ENCODE measurements around the gene CCDC88B. TPM values are rescaled to one million over a fixed set of nuclear protein-coding genes. Genes with fewer than 3 reads are reported as not detected.

The CCDC88B gene
- total and polyA plus RNA-seq, 2 experiments from 2014 or later: 6.8 to 12.1 TPM

DNA sequence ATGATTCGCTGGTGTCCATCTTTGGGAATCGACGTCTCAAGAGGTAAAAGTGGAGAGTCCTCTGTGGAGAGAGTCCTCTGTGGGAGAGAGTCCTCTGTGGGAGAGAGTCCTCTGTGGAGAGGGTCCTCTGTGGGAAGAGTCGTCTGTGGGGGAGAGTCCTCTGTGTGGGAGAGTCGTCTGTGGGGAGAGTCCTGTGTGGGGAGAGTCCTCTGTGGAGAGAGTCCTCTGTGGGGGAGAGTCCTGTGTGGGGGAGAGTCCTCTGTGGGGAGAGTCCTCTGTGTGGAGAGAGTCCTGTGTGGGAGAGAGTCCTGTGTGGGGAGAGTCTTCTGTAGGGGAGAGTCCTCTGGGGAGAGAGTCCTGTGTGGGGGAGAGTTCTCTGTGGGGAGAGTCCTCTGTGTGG lies 19.0 kb upstream of the CCDC88B start:
- H3K79me2 ChIP-seq (replicated peaks; ENCODE audit: insufficient read depth): peaks cover 16% of the 10 kb centered on the region
- no peaks in the 10 kb centered on the region for H3K9me2 ChIP-seq (ENCODE audit: insufficient read depth)
- H3K36me3 ChIP-seq (ENCODE audit: insufficient read depth): peaks cover 3% of the 10 kb centered on the region; the same call in 1 of the 2 replicates
- 0 out of 2 replicates have a peak, but pooled peaks cover 8% of the 10 kb centered on the region for H3F3A ChIP-seq (replicated peaks; ENCODE audit: low read depth)
- TF ChIP-seq STAT1 (IDR thresholded peaks at IDR 0.05; ENCODE audit: unreplicated experiment) (no peak), ETS1 (IDR thresholded peaks at IDR 0.05) (no peak), REST (IDR thresholded peaks at IDR 0.05; ENCODE audit: unreplicated experiment) (no peak), JUNB (IDR thresholded peaks at IDR 0.05; ENCODE audit: unreplicated experiment) (no peak), ZNF331 (CRISPR knock-in tag; IDR thresholded peaks at IDR 0.05; ENCODE audit: low read depth) (no peak), EZH2 (IDR thresholded peaks at IDR 0.05; ENCODE audit: low read depth, unreplicated experiment) (no peak), ZNF114 (CRISPR knock-in tag; IDR thresholded peaks at IDR 0.05) (no peak), EZH2phosphoT487 (IDR thresholded peaks at IDR 0.05; ENCODE audit: unreplicated experiment) (no peak), POLR2AphosphoS5 (IDR thresholded peaks at IDR 0.05; ENCODE audit: low read depth) (no peak), CREB1 (CRISPR knock-in tag; IDR thresholded peaks at IDR 0.05; ENCODE audit: low read depth) (no peak), NANOG (IDR thresholded peaks at IDR 0.05; ENCODE audit: borderline replicate concordance) (no peak)
- TF ChIP-seq, protein P1, sequence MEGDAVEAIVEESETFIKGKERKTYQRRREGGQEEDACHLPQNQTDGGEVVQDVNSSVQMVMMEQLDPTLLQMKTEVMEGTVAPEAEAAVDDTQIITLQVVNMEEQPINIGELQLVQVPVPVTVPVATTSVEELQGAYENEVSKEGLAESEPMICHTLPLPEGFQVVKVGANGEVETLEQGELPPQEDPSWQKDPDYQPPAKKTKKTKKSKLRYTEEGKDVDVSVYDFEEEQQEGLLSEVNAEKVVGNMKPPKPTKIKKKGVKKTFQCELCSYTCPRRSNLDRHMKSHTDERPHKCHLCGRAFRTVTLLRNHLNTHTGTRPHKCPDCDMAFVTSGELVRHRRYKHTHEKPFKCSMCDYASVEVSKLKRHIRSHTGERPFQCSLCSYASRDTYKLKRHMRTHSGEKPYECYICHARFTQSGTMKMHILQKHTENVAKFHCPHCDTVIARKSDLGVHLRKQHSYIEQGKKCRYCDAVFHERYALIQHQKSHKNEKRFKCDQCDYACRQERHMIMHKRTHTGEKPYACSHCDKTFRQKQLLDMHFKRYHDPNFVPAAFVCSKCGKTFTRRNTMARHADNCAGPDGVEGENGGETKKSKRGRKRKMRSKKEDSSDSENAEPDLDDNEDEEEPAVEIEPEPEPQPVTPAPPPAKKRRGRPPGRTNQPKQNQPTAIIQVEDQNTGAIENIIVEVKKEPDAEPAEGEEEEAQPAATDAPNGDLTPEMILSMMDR (conservative IDR thresholded peaks at IDR 0.05; ENCODE audit: low read depth in 2 of 2): no peak
- TF ChIP-seq, protein P2, sequence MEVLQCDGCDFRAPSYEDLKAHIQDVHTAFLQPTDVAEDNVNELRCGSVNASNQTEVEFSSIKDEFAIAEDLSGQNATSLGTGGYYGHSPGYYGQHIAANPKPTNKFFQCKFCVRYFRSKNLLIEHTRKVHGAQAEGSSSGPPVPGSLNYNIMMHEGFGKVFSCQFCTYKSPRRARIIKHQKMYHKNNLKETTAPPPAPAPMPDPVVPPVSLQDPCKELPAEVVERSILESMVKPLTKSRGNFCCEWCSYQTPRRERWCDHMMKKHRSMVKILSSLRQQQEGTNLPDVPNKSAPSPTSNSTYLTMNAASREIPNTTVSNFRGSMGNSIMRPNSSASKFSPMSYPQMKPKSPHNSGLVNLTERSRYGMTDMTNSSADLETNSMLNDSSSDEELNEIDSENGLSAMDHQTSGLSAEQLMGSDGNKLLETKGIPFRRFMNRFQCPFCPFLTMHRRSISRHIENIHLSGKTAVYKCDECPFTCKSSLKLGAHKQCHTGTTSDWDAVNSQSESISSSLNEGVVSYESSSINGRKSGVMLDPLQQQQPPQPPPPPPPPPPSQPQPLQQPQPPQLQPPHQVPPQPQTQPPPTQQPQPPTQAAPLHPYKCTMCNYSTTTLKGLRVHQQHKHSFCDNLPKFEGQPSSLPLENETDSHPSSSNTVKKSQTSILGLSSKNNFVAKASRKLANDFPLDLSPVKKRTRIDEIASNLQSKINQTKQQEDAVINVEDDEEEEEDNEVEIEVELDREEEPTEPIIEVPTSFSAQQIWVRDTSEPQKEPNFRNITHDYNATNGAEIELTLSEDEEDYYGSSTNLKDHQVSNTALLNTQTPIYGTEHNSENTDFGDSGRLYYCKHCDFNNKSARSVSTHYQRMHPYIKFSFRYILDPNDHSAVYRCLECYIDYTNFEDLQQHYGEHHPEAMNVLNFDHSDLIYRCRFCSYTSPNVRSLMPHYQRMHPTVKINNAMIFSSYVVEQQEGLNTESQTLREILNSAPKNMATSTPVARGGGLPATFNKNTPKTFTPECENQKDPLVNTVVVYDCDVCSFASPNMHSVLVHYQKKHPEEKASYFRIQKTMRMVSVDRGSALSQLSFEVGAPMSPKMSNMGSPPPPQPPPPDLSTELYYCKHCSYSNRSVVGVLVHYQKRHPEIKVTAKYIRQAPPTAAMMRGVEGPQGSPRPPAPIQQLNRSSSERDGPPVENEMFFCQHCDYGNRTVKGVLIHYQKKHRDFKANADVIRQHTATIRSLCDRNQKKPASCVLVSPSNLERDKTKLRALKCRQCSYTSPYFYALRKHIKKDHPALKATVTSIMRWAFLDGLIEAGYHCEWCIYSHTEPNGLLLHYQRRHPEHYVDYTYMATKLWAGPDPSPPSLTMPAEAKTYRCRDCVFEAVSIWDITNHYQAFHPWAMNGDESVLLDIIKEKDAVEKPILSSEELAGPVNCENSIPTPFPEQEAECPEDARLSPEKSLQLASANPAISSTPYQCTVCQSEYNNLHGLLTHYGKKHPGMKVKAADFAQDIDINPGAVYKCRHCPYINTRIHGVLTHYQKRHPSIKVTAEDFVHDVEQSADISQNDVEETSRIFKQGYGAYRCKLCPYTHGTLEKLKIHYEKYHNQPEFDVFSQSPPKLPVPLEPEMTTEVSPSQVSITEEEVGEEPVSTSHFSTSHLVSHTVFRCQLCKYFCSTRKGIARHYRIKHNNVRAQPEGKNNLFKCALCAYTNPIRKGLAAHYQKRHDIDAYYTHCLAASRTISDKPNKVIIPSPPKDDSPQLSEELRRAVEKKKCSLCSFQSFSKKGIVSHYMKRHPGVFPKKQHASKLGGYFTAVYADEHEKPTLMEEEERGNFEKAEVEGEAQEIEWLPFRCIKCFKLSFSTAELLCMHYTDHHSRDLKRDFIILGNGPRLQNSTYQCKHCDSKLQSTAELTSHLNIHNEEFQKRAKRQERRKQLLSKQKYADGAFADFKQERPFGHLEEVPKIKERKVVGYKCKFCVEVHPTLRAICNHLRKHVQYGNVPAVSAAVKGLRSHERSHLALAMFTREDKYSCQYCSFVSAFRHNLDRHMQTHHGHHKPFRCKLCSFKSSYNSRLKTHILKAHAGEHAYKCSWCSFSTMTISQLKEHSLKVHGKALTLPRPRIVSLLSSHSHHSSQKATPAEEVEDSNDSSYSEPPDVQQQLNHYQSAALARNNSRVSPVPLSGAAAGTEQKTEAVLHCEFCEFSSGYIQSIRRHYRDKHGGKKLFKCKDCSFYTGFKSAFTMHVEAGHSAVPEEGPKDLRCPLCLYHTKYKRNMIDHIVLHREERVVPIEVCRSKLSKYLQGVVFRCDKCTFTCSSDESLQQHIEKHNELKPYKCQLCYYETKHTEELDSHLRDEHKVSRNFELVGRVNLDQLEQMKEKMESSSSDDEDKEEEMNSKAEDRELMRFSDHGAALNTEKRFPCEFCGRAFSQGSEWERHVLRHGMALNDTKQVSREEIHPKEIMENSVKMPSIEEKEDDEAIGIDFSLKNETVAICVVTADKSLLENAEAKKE (CRISPR knock-in tag; IDR thresholded peaks at IDR 0.05): no peak
- peaks cover 21% of the 10 kb centered on the region for H3K27me3 Mint-ChIP-seq (ENCODE audit: insufficient read depth, low read depth, poor library complexity)
- no peak overlapping the region; the same call in 2 of the 3 replicates for H3K4me3 Mint-ChIP-seq
- H2AFZ ChIP-seq: no peak overlapping the region
- H3K27ac ChIP-seq (ENCODE audit: low read depth): no peak overlapping the region
- no peaks in the 10 kb centered on the region; the same call in 1 of the 2 replicates for H4K20me1 ChIP-seq (replicated peaks; ENCODE audit: insufficient read depth)
- peaks cover 38% of the 10 kb centered on the region for H3K36me3 Mint-ChIP-seq (ENCODE audit: low read depth)
- no peak overlapping the region for H3K4me2 ChIP-seq
- no peaks in the 10 kb centered on the region for H3K27me3 ChIP-seq (ENCODE audit: insufficient read depth)
- ATAC-seq: no peak
- DNase-seq (ENCODE audit: low spot score): no peak
- H3K4me3 ChIP-seq: no peak overlapping the region
- peaks cover 17% of the 10 kb centered on the region for H3K4me1 ChIP-seq (ENCODE audit: insufficient read depth)
- no peaks in the 10 kb centered on the region; the same call in 1 of the 3 replicates for H3K9me3 Mint-ChIP-seq
- H3K27ac Mint-ChIP-seq: no peak overlapping the region
- peaks cover 27% of the 10 kb centered on the region for H3K4me1 Mint-ChIP-seq
